ENCODE data around the gene ST3GAL2. TPM values are rescaled to one million over a fixed set of nuclear protein-coding genes. Genes with fewer than 3 reads are reported as not detected.

The ST3GAL2 gene
- total RNA-seq, 1 donor from 2014 or later = 134 TPM

GRCh38 chr16:70421473-70422311, 17.2 kb downstream of the ST3GAL2 start:
- H3K4me3 Mint-ChIP-seq (ENCODE audit: unreplicated experiment) = no peak overlapping the region
- H3K27ac Mint-ChIP-seq (ENCODE audit: unreplicated experiment) = peak overlapping the region; percentile 66

GRCh38 chr16:70421014-70421413, 17.9 kb downstream of the ST3GAL2 start:
- no peak for TF ChIP-seq CTCF (IDR thresholded peaks at IDR 0.05; ENCODE audit: partially characterized antibody, unreplicated experiment)
- H3K27me3 Mint-ChIP-seq (ENCODE audit: unreplicated experiment) = peaks cover 5% of the 10 kb centered on the region
- peaks cover 6% of the 10 kb centered on the region for H3K9me3 Mint-ChIP-seq (ENCODE audit: unreplicated experiment)
- H3K4me3 Mint-ChIP-seq (ENCODE audit: unreplicated experiment) = no peak overlapping the region
- no peak overlapping the region for H3K27ac Mint-ChIP-seq (ENCODE audit: unreplicated experiment)
- H3K4me1 Mint-ChIP-seq (ENCODE audit: low read depth, unreplicated experiment) = peaks cover 40% of the 10 kb centered on the region
- no peak for DNase-seq
- no peaks in the 10 kb centered on the region for H3K36me3 Mint-ChIP-seq (ENCODE audit: unreplicated experiment)

More at GRCh38 chr16:70421473-70422311, 17.2 kb downstream of the ST3GAL2 start:
- peaks cover 6% of the 10 kb centered on the region for H3K9me3 Mint-ChIP-seq (ENCODE audit: unreplicated experiment)
- no peaks in the 10 kb centered on the region for H3K36me3 Mint-ChIP-seq (ENCODE audit: unreplicated experiment)
- no peak for TF ChIP-seq CTCF (IDR thresholded peaks at IDR 0.05; ENCODE audit: partially characterized antibody, unreplicated experiment)
- peaks cover 4% of the 10 kb centered on the region for H3K27me3 Mint-ChIP-seq (ENCODE audit: unreplicated experiment)
- H3K4me1 Mint-ChIP-seq (ENCODE audit: low read depth, unreplicated experiment) = peaks cover 35% of the 10 kb centered on the region
- no peak for DNase-seq

GRCh38 chr16:70419384-70420327, 19.2 kb downstream of the ST3GAL2 start:
- H3K9me3 Mint-ChIP-seq (ENCODE audit: unreplicated experiment) = peaks cover 6% of the 10 kb centered on the region
- peak overlapping the region; percentile 38 for H3K27ac Mint-ChIP-seq (ENCODE audit: unreplicated experiment)
- no peaks in the 10 kb centered on the region for H3K36me3 Mint-ChIP-seq (ENCODE audit: unreplicated experiment)
- TF ChIP-seq CTCF (IDR thresholded peaks at IDR 0.05; ENCODE audit: partially characterized antibody, unreplicated experiment) = no peak
- no peak for DNase-seq
- peaks cover 6% of the 10 kb centered on the region for H3K27me3 Mint-ChIP-seq (ENCODE audit: unreplicated experiment)
- no peak overlapping the region for H3K4me3 Mint-ChIP-seq (ENCODE audit: unreplicated experiment)
- H3K4me1 Mint-ChIP-seq (ENCODE audit: low read depth, unreplicated experiment) = peaks cover 43% of the 10 kb centered on the region

GRCh38 chr16:70418993-70419318, 19.9 kb downstream of the ST3GAL2 start:
- no peak overlapping the region for H3K27ac Mint-ChIP-seq (ENCODE audit: unreplicated experiment)
- peaks cover 44% of the 10 kb centered on the region for H3K4me1 Mint-ChIP-seq (ENCODE audit: low read depth, unreplicated experiment)
- H3K36me3 Mint-ChIP-seq (ENCODE audit: unreplicated experiment) = no peaks in the 10 kb centered on the region
- peaks cover 6% of the 10 kb centered on the region for H3K9me3 Mint-ChIP-seq (ENCODE audit: unreplicated experiment)
- DNase-seq = no peak
- H3K27me3 Mint-ChIP-seq (ENCODE audit: unreplicated experiment) = peaks cover 6% of the 10 kb centered on the region
- H3K4me3 Mint-ChIP-seq (ENCODE audit: unreplicated experiment) = no peak overlapping the region
- TF ChIP-seq CTCF (IDR thresholded peaks at IDR 0.05; ENCODE audit: partially characterized antibody, unreplicated experiment) = no peak

Measured in glutamatergic neuron (in vitro differentiated cells).